Suprapubic skin (tissue), 4 donors: ENCODE results near the gene ANGPTL8. TPM values are rescaled to one million over a fixed set of nuclear protein-coding genes. Genes with fewer than 3 reads are reported as not detected.

Experiments used
- DNase-seq, 2 donors: peaks; one replicate each; pipeline ENCODE4 v3.0.0-alpha.2; 2019; ENCODE audit warnings: low spot score in 2 of 2
- H3K27ac ChIP-seq: fragments of 200-600 bp; sonication (generic); one replicate; pipeline ENCODE4 v1.5.1; 2019
- H3K27me3 ChIP-seq: fragments of 200-600 bp; sonication (generic); one replicate; pipeline ENCODE4 v1.5.1; 2019
- H3K36me3 ChIP-seq: fragments of 200-600 bp; sonication (generic); one replicate; pipeline ENCODE4 v1.5.1; 2019
- H3K4me1 ChIP-seq: fragments of 200-600 bp; sonication (generic); one replicate; pipeline ENCODE4 v1.5.1; 2019
- H3K4me3 ChIP-seq: fragments of 200-600 bp; sonication (generic); one replicate; pipeline ENCODE4 v1.5.1; 2019; ENCODE audit warnings: mild to moderate bottlenecking
- H3K9me3 ChIP-seq: fragments of 200-600 bp; sonication (generic); one replicate; pipeline ENCODE4 v1.5.1; 2019
- CTCF ChIP-seq, 2 donors: fragments of 200-600 bp in 1 of 2; fragments of 450-650 bp in 1 of 2; sonication (generic) in 1 of 2; IDR thresholded peaks; one replicate each; pipeline ENCODE4 v1.5.1; 2016 to 2019; ENCODE audit warnings: antibody characterized with exemption in 2 of 2, mild to moderate bottlenecking in 1 of 2, moderate library complexity in 1 of 2
- EP300 ChIP-seq: sonication (generic); formaldehyde crosslinking; IDR thresholded peaks from one replicate; pipeline ENCODE4 v1.6.1; 2017; ENCODE audit warnings: antibody characterized with exemption
- POLR2A ChIP-seq, 2 donors: fragments of 450-650 bp; IDR thresholded peaks; one replicate each; pipeline ENCODE4 v1.6.1; 2017; ENCODE audit warnings: antibody characterized with exemption in 2 of 2, mild to moderate bottlenecking in 2 of 2, moderate library complexity in 2 of 2
- POLR2AphosphoS5 ChIP-seq, 3 donors: sonication (generic); formaldehyde crosslinking; IDR thresholded peaks; one replicate each; pipeline ENCODE4 v1.6.1; 2017; ENCODE audit warnings: antibody characterized with exemption in 3 of 3
- WGBS: methylation state at CpG from one replicate; pipeline ENCODE4 v1.1.5; 2018; 5-methylcytosine and 5-hydroxymethylcytosine counted together
- total RNA-seq, 4 donors: library from RNA; depleted of rRNA; stranded (reverse); fragments of >200 nt; gene quantifications; one replicate each; pipeline ENCODE4 v1.1.0, GENCODE V29; 2016

Gene ANGPTL8
- total RNA-seq, 4 donors from 2014 or later = not detected

GRCh38 chr19:11286312-11286974 is 47.0 kb downstream of the ANGPTL8 start:
- Histone ChIP-seq H3K36me3 (no peaks in the 10 kb centered on the region), H3K4me1 (no peaks in the 10 kb centered on the region), H3K27ac (no peak overlapping the region), H3K27me3 (no peaks in the 10 kb centered on the region), H3K4me3 (no peak overlapping the region), H3K9me3 (no peaks in the 10 kb centered on the region)
- no peak for DNase-seq
- no peak for TF ChIP-seq POLR2AphosphoS5 (IDR thresholded peaks at IDR 0.05)
- no peak for TF ChIP-seq CTCF (IDR thresholded peaks at IDR 0.05)
- no peak for TF ChIP-seq EP300
- no peak for TF ChIP-seq POLR2A (IDR thresholded peaks at IDR 0.05)
- 54% methylated on average over 6 of the region's 6 CpGs for whole genome bisulfite sequencing

- Histone ChIP-seq H3K27me3 (no peaks in the 10 kb centered on the region), H3K4me1 (no peaks in the 10 kb centered on the region), H3K27ac (no peak overlapping the region), H3K9me3 (no peaks in the 10 kb centered on the region), H3K4me3 (no peak overlapping the region), H3K36me3 (no peaks in the 10 kb centered on the region)
- 77% methylated on average over 7 of the region's 7 CpGs for WGBS
- TF ChIP-seq CTCF (IDR thresholded peaks at IDR 0.05) = peak; percentile 33 to 48
- TF ChIP-seq POLR2AphosphoS5 (IDR thresholded peaks at IDR 0.05) = no peak
- TF ChIP-seq POLR2A (IDR thresholded peaks at IDR 0.05) = no peak
- no peak for DNase-seq
Measured at GRCh38 chr19:11288349-11288748, 48.9 kb downstream of the ANGPTL8 start.

GRCh38 chr19:11290256-11290655 is 50.8 kb downstream of the ANGPTL8 start:
- H3K27ac ChIP-seq = no peak overlapping the region
- H3K27me3 ChIP-seq = no peaks in the 10 kb centered on the region
- no peaks in the 10 kb centered on the region for H3K9me3 ChIP-seq
- 78% methylated on average over 4 of the region's 4 CpGs for WGBS
- H3K4me3 ChIP-seq = no peak overlapping the region
- TF ChIP-seq POLR2A (IDR thresholded peaks at IDR 0.05) (no peak), CTCF (IDR thresholded peaks at IDR 0.05) (no peak), POLR2AphosphoS5 (IDR thresholded peaks at IDR 0.05) (no peak), EP300 (no peak)
- no peaks in the 10 kb centered on the region for H3K36me3 ChIP-seq
- peaks cover 5% of the 10 kb centered on the region for H3K4me1 ChIP-seq
- DNase-seq = no peak

- DNase-seq = no peak
- WGBS = 91% methylated on average over 7 of the region's 7 CpGs
- Histone ChIP-seq H3K27me3 (no peaks in the 10 kb centered on the region), H3K27ac (no peak overlapping the region), H3K36me3 (no peaks in the 10 kb centered on the region), H3K9me3 (no peaks in the 10 kb centered on the region), H3K4me1 (peaks cover 12% of the 10 kb centered on the region), H3K4me3 (no peak overlapping the region)
- TF ChIP-seq POLR2AphosphoS5 (IDR thresholded peaks at IDR 0.05) = no peak
- TF ChIP-seq POLR2A (IDR thresholded peaks at IDR 0.05) = no peak
- TF ChIP-seq CTCF (IDR thresholded peaks at IDR 0.05) = no peak
- no peak for TF ChIP-seq EP300
Measured at GRCh38 chr19:11291415-11291814, 52.0 kb downstream of the ANGPTL8 start.

Other genes with a start within 250 kb of the ANGPTL8 start
- 100 to 1,000 TPM in 2 of 4 donors, 10 to 100 TPM in 2; 48.1 to 174 (median 119) TPM for gene LDLR, start 150.2 kb upstream of the ANGPTL8 start, total RNA-seq
- 1 to 10 TPM; 1.8 to 4.0 (median 3.7) TPM for gene SPC24, start 83.8 kb upstream of the ANGPTL8 start, total RNA-seq
- gene KANK2, start 42.1 kb upstream of the ANGPTL8 start, total RNA-seq = 10 to 100 TPM; 42.5 to 75.5 (median 65.1) TPM
- 100 to 1,000 TPM in 2 of 4 donors, 10 to 100 TPM in 2; 69.7 to 188 (median 98.3) TPM for gene DOCK6, start 22.9 kb downstream of the ANGPTL8 start, total RNA-seq
- not detected for gene TSPAN16, start 56.5 kb downstream of the ANGPTL8 start, total RNA-seq
- 100 to 1,000 TPM in 2 of 4 donors, 10 to 100 TPM in 2; 68.7 to 132 (median 98.3) TPM for gene RAB3D, start 100.0 kb downstream of the ANGPTL8 start, total RNA-seq
- gene TMEM205, start 106.6 kb downstream of the ANGPTL8 start, total RNA-seq = 100 to 1,000 TPM; 202 to 245 (median 207) TPM
- gene CCDC159, start 106.9 kb downstream of the ANGPTL8 start, total RNA-seq = 10 to 100 TPM in 3 of 4 donors, 1 to 10 TPM in 1; 8.0 to 58.3 (median 14.3) TPM
- gene PLPPR2, start 115.8 kb downstream of the ANGPTL8 start, total RNA-seq = 10 to 100 TPM; 18.9 to 32.1 (median 22.5) TPM
- gene SWSAP1, start 135.0 kb downstream of the ANGPTL8 start, total RNA-seq = 1 to 10 TPM; 1.6 to 3.7 (median 2.6) TPM
- gene EPOR, start 144.7 kb downstream of the ANGPTL8 start, total RNA-seq = 1 to 10 TPM; 1.2 to 5.1 (median 2.9) TPM
- gene RGL3, start 179.7 kb downstream of the ANGPTL8 start, total RNA-seq = 1 to 10 TPM; 1.4 to 4.3 (median 3.5) TPM
- 1 to 10 TPM in 1 of 4 donors, under 1 TPM in 2, not detected in 1; 0.23 to 1.0 (median 0.48) TPM for gene ODAD3, start 195.5 kb downstream of the ANGPTL8 start, total RNA-seq
- gene PRKCSH, start 196.0 kb downstream of the ANGPTL8 start, total RNA-seq = 100 to 1,000 TPM; 119 to 164 (median 124) TPM
- not detected for gene ELAVL3, start 241.4 kb downstream of the ANGPTL8 start, total RNA-seq